Measurements from ENCODE around the gene ST6GALNAC3.
"Not testable (repeated sequence)": the region's sequence is repeated elsewhere in the genome, so short reads cannot be mapped to it uniquely, and the experiment has no call there.

Gene ST6GALNAC3

DNA sequence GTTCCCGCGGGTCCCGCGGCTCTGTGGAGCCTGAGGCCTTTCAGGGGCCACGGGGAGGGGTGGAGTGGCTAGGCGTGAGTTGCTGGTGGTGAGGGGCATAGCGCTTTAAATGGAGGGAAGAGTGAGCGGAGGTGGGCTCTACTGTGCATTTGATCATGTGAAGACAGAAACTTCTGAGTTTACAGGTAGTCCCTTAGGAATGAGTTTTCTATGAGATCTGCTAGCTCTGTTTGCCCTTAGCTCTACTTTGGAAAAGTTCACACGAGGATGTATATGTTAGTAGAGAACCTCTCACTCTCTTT is 593 bp downstream of the ST6GALNAC3 start:
- no peak for DNase-seq

GRCh38 chr1:76075877-76076276 is 1.3 kb downstream of the ST6GALNAC3 start:
- no peak for DNase-seq

DNA sequence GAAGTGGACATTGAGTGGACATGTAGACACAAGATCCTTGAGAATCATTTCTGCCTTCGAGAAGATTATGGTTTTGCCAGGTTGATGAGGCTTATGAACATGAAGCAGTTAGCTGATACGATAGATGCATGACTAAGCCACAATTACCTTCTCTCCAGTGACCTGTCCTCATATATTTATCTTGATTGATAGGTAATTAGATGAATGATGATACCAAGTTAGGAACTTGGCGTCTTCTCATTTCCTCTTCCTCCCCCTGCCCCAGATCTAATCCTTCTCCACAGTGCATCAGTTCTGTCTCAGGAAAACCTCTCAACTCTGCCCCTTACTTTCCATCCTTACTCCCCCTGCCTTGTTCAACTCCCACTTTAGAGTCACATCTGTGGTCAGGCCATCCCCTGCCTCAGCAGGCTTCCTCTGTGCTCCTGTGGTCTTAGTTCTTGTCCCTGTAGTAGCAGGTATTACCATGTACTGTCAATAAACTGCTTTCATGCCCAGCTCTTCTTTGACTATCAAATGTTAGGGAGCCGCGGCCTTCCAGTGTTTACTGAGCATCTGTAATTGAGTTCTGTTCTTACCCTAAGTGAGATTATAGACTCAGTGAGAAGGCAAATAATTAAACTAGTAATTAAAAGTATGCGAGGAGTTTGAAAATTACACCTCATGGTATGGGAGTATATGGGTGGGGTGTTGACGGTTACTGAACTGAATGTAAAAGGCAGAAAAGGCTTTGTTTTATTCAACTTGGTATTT is 5.1 kb downstream of the ST6GALNAC3 start:
- DNase-seq: no peak

- DNase-seq: no peak
These were observed 6.1 kb downstream of the ST6GALNAC3 start for GRCh38 chr1:76080552-76081079.

DNA sequence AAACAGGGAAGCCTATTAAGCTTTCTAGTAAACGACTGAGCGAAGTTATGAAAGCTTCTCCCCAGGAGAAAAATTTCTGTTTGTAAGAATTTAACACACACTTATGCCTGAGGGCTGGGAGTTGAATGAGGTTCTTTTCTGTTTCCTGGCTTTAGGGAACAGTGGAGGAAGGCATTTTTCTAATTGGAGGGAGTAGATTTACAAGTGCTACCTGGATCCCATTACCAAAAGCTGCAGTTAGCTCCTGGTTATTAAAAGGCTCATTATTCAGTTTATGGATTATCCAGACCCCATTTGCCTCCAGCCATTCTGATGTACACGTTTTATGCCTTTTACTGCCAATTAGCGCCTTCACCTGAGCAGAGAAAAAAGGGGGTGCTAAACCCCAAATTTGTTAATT is 7.5 kb downstream of the ST6GALNAC3 start:
- DNase-seq: no peak

GRCh38 chr1:76083189-76083588 is 8.6 kb downstream of the ST6GALNAC3 start:
- DNase-seq: no peak

DNA sequence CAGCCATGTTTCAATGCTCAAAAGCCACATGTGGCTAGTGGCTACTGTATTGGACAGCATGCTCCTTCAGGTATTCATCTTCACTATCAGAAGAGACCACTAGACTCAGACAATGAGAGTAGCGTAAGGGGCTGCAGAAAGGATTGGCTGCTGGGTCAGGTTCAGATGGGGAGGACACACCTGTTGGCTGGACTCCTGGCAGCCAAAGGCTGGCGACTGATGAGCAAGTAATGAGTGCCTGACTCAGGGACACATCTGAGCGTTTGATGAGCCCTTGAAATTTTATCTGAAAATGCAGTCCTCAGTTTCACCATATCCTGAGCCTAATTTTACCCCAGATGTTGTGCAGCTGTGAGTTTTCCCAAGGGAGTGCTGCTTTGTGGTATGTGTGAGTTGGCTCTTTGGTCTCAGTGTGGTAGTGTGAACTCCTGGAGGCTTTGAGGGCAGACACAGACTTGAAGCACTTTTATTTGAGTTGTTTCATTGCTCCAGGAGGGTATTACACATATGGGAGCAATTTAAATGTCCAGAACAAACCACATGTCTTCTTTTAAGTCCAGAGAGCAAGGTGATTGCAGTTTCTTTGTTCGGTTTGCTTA is 9.6 kb downstream of the ST6GALNAC3 start:
- DNase-seq: no peak

DNA sequence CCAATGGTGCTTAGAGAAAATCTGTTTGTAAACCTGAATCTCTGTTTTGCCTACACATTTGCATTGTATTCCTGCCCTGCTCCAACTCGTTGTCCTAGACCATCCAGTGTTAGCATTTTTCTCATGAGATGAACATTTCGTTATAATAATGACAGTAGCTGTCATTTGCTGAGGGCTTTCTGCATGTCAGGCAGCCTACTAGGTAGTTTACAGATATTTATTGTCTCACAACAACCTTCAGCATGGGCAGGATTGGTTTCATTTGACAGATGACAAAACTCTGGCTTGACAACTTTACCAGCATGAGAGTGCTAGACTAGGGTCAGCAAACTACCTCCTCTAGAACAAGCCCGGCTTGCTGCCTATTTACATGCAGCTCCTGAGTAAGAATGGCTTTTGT is 10.1 kb downstream of the ST6GALNAC3 start:
- DNase-seq: no peak

GRCh38 chr1:76086109-76086508 is 11.6 kb downstream of the ST6GALNAC3 start:
- DNase-seq: no peak

GRCh38 chr1:76086597-76086996 is 12.1 kb downstream of the ST6GALNAC3 start:
- no peak for DNase-seq

GRCh38 chr1:76090283-76091203 is 16.0 kb downstream of the ST6GALNAC3 start:
- DNase-seq: no peak

GRCh38 chr1:76092812-76093211 is 18.3 kb downstream of the ST6GALNAC3 start:
- DNase-seq: no peak

- DNase-seq: no peak
These were observed 19.2 kb downstream of the ST6GALNAC3 start for GRCh38 chr1:76093522-76094312.

GRCh38 chr1:76095802-76096201 is 21.3 kb downstream of the ST6GALNAC3 start:
- no peak for DNase-seq

DNA sequence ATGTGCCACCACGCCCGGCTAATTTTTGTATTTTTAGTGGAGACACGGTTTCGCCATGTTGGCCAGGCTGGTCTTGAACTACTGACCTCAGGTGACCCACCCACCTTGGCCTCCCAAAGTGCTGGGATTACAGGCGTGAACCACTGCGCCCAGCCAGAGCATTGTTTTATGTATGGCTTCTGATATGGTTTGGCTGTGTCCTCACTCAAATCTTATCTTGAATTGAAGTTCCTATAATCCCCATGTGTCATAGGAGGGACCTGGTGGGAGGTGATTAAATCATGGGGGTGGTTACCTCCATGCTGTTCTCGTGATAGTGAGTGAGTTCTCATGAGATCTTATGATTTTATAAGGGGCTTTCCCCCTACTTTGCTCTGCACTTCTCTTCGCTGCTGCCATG is 22.5 kb downstream of the ST6GALNAC3 start:
- DNase-seq: not testable (repeated sequence)

- DNase-seq: no peak
These were observed 24.3 kb downstream of the ST6GALNAC3 start for GRCh38 chr1:76098845-76099244.

DNA sequence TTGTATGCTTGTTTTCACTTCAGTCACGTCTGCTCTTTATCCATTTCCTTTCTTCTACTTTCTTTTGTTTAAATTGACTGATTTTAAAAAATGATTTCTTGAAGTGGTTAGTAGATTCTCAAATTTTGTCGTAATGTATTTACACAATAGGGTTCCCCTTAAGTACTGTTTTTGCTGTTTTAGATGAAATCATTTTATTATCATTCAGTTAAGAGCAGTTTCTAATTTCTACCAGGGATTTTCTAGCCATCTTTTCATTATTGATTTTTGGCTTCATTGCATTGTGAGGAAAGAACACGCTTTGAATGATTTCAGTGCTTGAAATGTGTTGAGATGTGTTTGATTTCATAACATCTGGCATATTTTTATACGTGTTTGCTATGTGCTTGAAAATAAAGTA is 27.0 kb downstream of the ST6GALNAC3 start:
- DNase-seq: no peak

DNA sequence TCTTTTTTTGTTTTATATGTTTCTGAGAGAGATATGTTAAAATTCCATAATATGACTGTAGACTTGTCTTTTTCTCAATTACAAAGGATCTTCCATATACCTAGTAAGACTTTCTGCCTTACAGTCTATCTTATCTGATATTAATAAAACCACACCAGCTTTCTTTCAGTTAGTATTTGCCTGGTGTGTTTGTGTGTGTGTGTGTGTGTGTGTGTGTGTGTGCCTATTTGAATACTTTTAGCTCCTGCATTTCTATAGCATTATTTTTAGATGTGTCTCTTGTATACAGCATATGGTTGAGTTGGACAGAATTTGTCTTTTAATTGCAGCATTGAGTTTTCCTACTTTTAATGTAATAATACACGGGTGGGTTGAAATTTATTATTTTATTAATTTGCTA is 27.5 kb downstream of the ST6GALNAC3 start:
- no peak for DNase-seq

DNA sequence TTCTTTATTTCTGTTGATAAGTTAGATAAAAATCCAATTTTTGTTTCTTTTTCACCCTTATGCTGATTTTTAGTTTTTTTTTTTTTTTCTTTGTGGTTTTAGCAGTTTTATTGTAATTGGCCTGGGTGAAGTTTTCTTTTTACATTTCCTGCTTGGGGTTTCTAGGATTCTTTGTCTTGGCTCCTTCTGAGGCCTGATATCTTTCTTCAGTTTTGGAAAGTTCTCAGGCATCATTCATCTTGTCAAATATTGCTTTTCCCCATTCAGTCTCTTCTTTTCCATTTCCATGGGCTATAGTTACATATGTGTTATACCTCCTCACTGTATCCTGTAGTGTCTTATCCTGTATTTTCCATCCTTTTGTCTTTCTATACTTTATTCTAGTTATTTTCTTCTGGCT is 28.5 kb downstream of the ST6GALNAC3 start:
- no peak for DNase-seq

- no peak for DNase-seq
These were observed 30.8 kb downstream of the ST6GALNAC3 start for GRCh38 chr1:76105372-76105771.

DNA sequence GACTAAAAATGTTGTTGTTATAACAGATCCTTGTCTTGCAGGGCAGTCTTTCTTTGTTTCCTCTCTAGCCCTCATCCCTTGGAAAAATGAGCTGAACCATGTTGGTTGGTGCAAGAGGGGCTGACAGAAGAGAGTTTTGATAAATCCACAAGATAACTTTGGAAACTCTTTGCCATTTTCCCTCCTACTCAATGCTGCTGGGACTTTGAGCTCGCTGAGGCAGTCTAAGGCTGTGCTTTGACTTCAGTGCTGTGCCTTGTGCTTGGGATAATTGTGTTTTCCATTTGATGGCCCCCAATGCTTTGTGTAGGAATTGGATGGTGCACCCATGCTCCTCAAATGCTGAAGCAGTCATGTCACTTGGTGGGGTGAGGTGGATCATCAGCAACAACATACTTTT is 31.7 kb downstream of the ST6GALNAC3 start:
- no peak for DNase-seq

- no peak for DNase-seq
These were observed 32.2 kb downstream of the ST6GALNAC3 start for GRCh38 chr1:76106719-76107235.

DNA sequence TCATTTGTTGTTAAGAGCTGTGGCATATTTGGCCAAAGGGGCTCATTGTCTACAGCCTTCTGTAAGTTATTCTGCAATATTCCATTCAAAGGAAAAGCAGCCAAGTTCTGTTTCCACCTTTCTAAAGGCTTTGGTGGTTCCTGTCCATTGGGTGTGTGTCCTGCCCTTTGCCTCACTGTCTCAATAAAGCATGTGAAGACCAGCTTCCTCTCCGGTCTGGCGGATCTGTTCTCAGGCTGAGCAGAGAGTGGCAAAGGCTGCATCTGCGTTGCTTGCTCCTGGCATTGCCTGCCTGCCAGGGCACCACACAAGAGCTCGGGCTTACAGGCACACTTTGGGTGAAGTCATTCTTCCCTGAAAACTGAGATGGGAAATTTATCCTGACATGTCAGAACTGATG is 34.9 kb downstream of the ST6GALNAC3 start:
- no peak for DNase-seq

All from NCI-H2029 (cell line).